HG02840 (cell line): ENCODE results near the gene ARPP21.

Source experiments
- ATAC-seq: cut with Tn5 transposase; IDR thresholded peaks from one replicate; pipeline ENCODE4 v1.9.1; 2021; ENCODE audit warnings: mild to moderate bottlenecking, moderate library complexity, moderate number of reproducible peaks; ENCODE audit not compliant: unreplicated experiment, low FRiP score

The ARPP21 gene

DNA sequence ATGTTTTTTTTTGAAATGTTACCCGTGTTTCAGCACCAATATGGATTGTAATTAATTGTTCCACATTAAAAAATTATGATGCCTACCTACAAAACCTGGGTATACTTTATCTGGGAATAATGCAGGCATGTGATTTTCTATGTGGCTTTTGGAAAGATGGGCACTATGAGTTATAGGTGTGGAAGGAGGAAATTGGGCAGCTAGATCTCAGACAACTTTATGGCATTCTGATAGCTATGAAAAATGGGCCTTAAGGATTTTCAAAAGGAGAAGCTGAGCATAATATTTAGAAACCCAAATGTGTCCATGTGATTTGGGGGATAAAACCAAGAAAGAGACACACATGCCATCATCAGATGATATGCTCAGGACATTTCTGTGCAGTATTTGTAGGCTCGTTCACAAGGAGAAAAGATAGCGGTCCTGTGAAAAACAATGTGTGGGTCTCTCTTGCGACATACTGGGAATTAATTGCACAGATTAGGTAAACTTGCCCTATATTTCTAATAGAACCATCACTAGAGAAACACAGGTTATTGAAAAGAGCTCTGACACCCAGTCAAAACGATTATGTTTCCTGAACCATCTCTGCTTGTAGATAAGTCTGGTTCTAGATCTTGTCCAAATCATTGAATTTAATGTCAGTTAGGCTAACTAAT is 35.3 kb downstream of the ARPP21 start:
- no peak for ATAC-seq

DNA sequence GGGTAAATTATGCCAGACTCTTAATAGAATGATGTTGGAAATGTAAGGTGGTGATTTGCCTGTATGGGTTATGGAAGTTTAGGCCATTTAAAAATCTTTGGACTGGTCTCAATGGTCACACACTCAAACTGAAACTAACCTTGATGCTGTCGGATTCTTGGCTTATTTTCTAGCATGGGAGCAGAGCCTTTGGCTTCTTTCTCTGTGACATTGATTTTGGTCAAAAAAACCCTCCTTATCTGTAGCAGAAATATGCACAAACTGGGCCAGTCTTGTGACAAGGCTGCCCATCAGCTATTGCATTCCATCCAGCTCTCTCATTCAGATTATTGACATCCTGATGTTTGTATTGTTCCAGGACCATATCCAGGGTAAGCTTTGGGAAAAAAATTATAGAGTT is 35.9 kb downstream of the ARPP21 start:
- no peak for ATAC-seq

DNA sequence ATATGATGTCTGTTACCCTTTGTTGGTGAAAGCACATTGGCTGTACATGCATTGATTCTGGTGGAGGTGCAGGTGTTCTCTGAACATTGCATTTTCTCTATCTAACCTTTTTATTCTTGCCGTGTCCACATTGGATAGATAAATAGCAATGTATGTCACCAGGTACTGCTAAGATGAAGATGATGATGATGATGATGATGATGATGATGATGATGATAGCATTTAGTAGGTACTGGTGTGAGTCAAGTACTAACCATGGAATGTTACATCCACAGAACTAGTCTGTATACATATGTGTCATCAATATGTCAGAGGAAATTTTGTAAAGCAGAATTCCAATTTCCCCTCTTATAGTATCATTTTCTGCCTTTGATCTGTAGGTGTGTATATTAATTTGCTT is 36.3 kb downstream of the ARPP21 start:
- no peak for ATAC-seq

DNA sequence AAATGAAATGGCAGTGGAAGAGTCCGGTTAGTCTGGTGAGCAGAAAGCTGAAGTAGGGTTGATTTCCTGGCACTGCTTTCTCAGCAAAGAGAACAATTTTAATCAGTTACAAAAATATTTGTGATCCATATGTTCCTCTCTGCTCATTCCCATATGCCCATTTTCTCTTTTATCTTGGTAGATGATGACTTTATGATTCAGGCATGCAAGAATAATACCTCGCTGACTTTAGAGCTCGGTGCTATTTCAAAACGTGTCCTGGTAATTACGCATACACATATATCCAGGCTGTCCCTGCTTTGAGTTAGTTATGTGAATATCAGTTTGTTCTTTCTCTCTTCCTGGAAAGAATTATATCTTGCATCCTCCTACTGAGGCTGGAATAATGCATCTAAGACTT is 38.5 kb downstream of the ARPP21 start:
- ATAC-seq = no peak

DNA sequence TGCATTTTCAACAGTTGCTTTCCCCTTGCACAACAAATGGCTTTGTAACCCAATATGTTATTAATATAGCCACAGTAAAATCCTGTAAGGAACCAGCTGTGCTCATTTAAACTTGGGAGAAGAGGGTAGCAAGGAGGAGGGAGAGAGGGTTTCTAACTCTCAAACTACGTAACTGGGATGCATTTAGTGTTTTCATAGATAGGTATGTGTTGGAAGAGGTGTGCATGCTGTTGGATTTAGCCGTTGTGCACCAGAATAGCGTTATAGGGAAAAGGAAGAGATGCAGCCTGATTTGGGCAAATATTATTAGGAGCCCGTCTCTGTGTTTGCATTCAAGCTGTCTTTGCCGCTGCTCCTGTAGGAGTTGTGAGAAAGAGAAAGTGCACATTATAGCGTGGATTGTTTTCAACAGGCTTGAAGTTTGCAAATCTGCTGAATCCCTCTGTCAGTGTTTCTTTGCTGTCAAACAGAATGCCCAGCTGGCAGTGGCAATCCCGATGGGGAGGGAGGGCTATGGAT is 39.4 kb downstream of the ARPP21 start:
- ATAC-seq = no peak

DNA sequence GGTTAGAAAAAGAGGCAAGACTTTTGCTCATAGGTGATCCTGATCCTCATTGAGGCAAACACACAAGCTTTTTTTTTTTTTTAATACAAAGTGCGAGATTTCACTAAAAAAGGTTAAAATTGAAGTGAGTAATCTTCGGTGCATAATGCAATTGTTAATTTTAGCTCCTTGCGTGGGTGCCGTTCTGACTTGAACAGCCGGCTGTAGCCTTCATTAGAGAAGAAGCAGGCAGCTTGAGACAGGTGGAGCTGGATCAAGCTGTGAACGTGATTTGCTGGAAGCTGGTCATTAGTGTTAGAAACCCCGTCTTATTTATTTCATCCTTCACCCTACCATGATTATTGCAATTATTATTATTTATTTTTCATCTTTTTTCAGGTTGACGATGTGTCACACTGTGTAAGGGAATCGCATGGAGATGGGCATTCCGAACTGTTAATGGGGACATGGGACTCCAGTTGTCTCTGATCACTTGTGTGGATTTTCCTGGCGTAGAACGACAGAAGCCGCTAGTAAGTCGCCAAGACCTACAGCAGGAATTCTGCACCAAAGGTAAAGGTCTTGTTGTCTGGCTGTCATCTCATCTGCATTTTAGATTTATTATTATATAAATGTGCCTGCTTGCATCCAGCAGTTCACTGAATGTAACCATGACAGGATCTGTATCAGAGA is 40.2 kb downstream of the ARPP21 start:
- no peak for ATAC-seq

DNA sequence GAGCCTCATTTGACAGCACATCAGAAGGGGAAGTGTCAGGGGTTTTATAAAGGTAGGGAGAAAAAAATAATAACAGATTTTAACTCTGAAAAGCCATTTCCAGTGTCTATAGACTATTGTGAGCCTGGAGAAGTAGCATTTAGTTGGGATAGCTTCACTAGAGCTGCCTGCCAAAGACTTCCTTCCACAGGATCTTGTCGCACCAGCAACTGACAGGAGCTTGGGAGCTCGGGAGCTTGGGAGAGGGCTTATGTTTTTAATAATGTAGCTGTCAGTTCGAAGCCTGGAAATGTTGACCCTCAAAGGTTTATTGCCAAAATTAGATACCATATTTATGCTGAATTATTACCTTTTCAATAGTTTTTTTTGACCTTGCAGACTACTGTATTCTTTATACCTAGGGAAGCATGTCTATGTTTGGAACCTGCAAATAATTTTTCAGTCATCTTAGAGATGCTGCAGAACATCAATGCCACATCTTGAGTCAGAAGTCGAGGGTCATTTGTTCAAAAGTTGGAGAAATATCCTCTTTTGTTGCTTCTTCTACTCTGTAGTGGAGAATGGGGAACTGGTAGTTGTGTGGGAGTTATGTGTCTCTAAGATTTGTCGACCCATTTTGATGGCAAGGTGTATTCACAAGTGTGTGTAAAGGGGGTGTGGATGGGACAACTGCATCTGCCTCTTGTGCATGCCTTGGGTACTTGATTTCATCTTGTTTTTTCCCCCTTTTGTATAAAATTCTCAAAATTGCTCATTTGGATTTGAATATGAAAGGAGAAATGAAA is 41.7 kb downstream of the ARPP21 start:
- no peak for ATAC-seq

DNA sequence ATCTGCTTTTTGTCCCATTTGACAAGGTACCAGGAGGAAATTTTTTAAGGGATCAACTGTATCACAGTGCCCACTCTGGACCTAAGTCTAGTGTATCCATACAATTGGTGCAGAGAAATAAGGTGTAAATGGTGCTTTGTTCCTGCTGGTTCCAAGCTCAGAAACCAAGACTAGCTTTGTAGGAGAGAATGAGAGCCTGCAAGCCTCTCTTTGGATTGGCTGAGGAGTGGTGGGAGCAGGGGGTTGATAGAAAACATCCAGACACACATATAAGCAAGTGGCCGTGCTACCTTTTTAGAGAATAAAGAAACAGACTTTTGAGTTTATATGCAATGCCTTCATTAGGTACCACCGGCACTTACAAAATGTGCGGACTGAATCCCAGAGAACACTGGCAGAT is 45.8 kb downstream of the ARPP21 start:
- no peak for ATAC-seq

DNA sequence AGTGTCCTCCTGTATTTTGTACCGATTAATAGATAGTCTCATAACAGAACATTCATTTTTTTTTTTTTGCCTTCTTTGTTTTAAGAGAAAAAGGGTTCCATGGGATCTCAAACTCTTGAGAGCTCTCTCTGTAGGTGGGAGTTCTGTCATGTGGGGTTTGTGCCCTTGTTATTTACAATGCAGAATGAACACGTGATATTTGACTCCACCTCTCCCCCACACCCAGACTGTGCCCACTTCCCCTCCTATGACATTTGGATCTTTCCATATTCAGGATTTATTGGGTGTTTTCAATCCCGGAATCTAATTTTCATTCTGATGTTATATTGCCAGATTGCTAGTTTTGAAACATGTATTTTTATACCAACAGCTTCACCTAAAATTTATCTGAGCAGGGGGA is 49.5 kb downstream of the ARPP21 start:
- ATAC-seq = no peak

DNA sequence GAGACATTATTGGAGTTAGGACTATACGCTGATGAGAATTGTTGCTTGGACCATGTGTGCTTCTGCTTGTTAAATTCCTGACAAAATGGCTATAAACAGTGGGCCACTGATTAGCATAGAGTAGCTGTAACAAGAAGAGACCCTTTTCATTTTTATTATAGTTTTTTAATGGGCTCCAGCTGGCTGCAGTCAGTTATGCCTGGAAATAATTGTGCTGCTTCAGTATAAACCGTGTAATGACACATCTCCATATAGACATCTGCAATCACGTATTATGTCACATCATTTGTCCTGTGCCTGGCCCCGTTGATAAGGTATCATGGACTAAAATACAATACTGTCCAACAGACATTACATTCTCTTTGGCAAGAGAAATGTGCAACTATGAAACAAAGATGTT is 50.9 kb downstream of the ARPP21 start:
- ATAC-seq = no peak

DNA sequence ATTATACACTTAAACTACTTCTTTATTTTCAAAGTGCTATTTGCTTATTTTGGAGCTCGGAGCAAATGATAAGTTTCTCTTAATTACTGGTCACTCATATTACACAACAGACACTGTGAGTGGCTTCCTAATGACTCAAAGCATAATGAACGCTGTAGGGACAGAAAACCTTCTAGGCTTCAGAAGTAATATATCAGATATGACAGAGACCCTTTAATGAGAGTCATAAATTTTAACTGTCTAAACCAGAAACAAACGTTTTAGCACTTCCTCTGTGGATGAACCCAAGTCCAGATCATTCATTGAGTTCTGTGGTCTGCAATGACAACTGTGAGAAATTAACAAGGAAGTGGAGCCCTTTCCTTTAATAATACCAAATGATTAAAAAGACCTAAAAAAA is 66.6 kb downstream of the ARPP21 start:
- ATAC-seq = no peak

DNA sequence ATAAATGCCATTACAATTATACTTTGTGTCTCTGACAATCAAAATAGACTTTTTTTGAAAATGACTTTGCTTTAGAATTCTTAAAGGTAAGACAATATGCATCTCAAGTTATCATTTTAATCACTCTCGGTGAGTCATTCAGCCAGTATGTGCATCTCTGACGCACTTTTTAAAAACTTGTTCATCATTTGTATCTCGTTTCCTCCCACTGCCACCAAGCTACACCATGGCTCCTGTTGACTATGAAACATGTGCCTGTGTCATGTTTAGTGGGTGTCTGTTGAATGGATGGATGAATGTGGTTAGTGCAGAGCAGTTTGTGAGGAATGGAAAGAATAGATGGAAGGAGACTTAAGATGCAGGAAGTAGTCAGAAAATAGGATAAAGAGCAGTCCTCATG is 68.6 kb downstream of the ARPP21 start:
- no peak for ATAC-seq

DNA sequence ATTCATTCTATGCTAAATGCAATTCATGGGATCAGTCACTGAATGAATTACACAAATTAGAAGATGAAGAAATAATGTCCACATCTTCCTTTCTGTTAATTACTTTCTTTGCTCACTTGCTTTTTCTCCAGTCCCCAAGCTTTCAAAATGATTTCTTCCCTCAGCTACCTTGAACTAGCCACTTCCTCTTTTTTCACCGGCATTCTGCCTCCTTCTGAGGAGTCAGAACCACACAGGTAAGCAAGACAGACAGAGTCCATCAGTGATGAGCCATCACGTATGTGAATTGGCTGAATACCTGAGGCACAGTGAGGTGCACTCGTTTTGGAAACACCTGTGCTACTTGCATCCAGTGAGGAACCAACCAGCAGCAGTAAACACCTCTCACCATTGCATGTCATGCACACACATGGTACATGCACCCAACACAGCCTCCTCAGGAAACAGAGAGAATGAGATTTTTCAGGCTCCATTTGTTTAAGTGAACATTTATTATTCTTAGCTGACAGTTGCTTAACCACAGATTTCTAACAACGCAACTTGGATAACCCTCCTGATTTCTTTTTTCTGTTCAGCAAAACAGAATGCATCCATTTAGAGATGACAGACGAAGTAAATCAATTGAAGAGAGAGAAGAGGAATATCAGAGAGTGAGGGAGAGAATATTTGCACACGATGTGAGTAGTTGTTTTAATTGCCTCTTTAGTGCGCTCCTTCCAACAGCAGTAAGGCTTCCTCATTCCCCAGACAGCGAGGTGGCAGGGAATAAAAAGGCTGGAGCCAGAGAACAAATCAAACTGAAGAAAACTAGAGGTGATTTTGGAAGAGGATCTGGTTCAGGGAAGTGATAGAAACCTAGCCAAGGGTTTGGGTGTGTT is 69.3 kb downstream of the ARPP21 start:
- no peak for ATAC-seq

DNA sequence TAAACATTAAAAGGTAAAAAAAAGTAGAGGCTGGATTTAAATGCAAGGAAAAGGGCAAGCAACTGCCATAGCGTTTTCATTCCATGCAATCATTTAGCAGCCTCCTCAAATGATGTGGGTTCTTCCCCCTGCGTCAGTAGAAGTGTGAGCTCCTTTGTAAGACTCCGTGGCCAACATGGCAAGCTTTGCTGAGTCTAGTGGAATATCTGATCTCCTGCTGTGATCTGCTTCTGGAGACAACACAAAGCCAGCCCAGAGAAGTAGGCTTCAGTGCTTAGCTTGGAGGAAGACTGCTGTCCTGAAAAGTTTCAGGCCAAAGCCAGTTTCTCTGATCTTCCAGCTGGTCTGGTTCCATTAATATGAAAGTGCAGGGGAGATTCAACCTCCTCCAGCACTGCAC is 70.4 kb downstream of the ARPP21 start:
- ATAC-seq = no peak

DNA sequence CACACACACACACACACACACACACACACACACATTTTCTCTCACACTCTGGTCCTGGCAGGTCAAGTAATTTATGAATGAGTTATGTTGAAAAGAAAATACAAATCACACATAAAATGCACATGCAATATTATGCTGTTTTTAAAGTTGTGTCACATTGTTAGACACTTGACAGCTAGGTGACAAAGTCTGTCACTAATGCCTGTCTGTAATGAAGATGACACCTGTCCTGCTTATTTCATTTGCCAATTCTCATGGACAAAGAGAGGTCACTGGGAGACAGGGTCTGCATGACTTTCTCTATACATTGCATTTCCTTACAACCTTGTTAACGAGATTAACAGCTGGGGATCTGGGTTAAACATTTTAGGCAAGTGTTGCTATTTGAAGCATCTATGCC is 71.2 kb downstream of the ARPP21 start:
- no peak for ATAC-seq

DNA sequence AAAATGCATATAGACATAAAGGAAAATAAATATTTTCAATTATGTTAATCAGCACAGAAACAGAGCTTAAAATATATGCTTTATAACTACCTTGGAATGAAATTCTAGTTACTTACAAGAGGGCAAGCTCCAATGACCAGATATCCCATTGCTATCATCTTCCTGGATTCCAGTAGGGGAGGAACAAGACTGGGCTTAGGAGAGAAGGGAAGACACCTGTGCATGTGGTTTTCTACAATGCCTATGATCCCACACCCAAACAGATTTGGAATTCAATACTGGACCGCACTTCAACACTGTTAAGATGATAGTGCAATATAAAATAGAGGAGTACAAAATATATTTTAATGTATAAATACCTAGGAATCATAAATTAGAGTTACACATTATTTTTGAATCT is 79.6 kb downstream of the ARPP21 start:
- no peak for ATAC-seq

DNA sequence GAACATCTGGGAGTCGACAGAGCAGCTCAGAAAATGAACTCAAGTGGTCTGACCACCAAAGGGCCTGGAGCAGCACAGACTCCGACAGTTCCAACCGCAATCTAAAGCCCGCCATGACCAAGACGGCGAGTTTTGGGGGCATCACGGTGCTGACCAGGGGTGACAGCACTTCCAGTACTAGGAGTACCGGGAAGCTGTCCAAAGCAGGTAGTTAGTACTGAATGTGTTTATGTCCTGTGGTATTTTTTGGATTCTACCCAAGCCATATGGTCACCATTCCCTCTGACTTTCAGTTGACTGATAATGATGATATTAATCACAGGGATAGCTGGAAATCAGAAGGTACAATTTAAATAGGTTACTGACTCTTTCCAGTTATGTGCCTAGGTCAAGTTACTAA is 82.3 kb downstream of the ARPP21 start:
- ATAC-seq = no peak

DNA sequence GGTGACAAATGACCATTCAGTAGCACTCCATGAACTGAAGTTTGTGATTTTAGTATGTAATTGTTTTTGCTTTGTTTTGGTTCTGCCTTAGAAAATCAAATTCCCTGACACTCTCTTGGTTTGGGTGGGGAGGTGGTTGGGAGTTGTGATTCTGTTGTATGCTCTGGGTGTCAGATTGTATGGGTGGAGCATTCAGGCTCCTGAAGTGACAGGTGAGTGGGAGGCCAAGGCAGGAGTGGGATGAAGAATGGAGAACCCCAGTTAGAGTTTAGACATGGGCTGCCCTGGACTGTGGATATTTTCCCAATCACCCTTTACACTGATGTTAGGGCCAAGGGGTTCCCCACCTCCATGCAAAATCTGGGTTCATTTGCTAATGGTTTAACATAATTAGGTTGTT is 83.6 kb downstream of the ARPP21 start:
- ATAC-seq = no peak

DNA sequence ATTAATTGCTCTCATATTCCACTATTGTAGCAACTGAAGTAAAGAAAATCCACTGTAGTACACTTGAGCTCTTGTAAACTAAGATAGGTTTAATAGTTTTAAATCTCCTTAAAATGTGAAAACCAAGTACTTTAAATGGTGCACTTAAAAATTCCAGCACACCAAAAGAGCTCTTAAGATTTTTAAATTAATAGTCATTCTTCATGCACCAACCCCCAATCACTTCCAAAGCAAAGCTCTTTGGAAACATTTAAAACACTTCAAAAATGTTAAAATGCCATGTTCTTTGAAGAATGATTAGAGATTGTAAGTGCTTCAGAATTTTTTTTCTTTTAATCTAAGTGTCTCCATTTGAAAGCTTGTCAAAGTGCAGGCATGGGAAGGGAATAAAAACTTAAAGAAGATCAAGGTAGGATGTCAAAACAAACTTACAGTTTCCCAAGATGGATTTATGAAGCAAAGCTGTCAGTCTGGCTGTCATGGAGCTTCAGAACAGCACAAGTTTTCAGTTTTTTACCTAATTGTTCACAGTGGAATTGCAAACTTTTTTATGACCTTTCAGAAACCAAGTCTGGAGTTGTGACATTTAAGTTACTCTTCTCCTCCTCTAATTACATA is 84.3 kb downstream of the ARPP21 start:
- ATAC-seq = no peak

DNA sequence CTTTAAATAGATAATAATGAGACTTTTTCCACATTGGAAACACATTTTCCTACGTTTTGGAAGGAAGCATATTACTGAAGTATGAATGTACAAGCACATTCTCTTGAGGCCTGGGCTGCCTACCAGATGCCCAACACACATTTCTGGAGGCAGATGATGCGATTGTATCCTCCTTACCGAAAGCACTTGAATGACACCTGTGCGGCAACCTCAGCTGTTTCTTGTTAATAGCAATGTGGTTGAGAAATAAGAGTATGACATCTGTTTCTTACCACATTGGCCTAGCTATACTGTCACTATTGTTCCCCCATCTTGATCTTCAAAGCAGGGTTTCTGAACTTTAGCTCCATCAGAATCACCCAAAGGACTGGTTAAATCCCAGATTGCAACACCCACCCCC is 84.8 kb downstream of the ARPP21 start:
- ATAC-seq = no peak
